ENCODE measurements around the gene IFRD2. TPM values are rescaled to one million over a fixed set of nuclear protein-coding genes. Genes with fewer than 3 reads are reported as not detected.
A peak's percentile ranks its signal among the peaks of the same experiment; 100 is the strongest.

The IFRD2 gene
- total and polyA plus RNA-seq, 4 donors, result 15.0 to 40.3 (median 32.5) TPM

DNA sequence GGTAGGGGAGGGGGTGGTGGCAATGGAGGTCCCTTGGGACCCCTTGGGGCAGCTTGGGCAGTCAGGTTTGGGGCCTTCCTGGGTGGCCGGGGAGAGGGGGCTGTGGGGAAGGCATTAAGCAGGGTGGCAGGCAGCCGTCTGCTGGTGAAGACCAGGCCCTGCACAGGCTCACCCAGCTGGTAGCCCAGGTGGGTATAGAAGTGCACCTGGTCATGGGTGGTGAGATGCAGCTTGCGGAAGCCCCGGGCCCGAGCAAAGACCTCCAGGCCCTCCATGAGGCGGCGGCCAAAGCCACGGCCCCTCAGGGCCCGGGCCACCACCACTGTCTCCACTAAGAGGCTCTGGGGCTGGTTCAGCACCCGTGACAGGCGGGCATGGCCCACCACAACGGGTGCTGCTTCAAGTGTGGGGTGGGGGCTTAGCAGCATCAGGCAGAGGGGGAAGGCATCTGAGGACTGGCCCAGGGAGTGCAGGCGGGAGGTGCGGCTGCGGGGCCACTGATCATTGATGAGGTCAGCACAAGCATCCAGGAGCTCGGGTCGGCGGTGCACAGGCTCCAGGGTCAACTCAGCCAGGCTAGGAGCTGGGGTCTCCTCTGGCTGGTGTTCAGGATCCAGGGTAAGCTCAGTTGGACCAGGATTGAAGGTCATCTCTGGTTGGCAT, 4.6 kb upstream of the IFRD2 start:
- 97% methylated on average over 18 of the region's 18 CpGs for WGBS (ENCODE audit: insufficient coverage)
- H3K4me3 ChIP-seq (ENCODE audit: low read depth, low read length), result no peak overlapping the region
- H3K9me3 ChIP-seq (ENCODE audit: control insufficient read depth, insufficient read depth, low read length), result no peaks in the 10 kb centered on the region
- no peak for DNase-seq (ENCODE audit: low read depth in 4 of 6, low spot score in 6 of 6)
- H3K27me3 ChIP-seq (ENCODE audit: control insufficient read depth, insufficient read depth, low read length), result no peaks in the 10 kb centered on the region
- peaks cover 32% of the 10 kb centered on the region for H3K36me3 ChIP-seq (ENCODE audit: control insufficient read depth, insufficient read depth, low read length)
- peaks cover 51% of the 10 kb centered on the region for H3K4me1 ChIP-seq (ENCODE audit: control insufficient read depth, insufficient read depth, low read length)
- H3K27ac ChIP-seq (ENCODE audit: low read depth, low read length), result no peak overlapping the region

DNA sequence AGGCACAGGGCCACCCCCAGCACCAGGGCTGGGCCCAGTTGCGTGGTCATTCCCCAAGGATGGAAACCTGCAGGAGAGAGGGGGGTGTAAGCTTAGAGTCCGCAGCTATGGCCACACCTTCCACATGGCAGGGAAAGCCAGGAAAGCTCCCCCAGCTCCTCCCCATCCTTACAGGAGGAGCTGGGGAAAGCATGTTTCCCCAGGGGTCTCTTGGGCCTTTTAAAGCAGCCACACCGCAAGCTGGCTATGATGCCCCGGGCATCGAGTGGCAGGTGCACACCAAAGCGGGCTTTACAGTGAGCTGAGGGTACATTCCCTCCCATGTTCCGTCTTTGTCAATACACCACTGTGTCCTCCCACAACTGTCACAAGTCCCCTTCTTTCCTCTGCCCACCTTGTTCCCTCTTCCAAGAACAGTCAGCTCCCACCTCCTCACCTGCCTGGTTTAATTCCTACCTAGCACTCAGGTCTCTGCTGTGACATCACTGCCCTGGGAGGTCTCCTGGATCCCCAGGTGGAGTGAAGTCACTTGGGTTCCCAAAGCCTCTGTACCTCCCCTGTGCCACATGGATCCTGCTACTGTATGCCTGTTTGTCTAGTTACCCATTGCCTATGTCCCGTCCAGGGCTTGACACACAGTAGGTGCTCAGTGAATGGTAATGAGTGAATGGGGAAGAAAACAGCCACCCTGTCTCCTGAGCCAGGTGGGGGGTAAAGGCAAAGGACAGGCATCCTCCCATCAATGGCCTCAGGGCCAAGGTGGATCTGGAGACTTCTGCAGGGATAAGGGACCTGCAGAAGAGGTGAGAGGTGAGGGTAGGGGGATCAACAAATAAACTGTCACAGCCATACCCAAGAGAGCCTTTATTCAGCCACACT, 3.6 kb upstream of the IFRD2 start:
- WGBS (ENCODE audit: insufficient coverage), result 86% methylated on average over 5 of the region's 8 CpGs
- no peak overlapping the region for H3K4me3 ChIP-seq (ENCODE audit: low read depth, low read length)
- H3K9me3 ChIP-seq (ENCODE audit: control insufficient read depth, insufficient read depth, low read length), result no peaks in the 10 kb centered on the region
- H3K36me3 ChIP-seq (ENCODE audit: control insufficient read depth, insufficient read depth, low read length), result peaks cover 30% of the 10 kb centered on the region
- peaks cover 56% of the 10 kb centered on the region for H3K4me1 ChIP-seq (ENCODE audit: control insufficient read depth, insufficient read depth, low read length)
- H3K27me3 ChIP-seq (ENCODE audit: control insufficient read depth, insufficient read depth, low read length), result no peaks in the 10 kb centered on the region
- H3K27ac ChIP-seq (ENCODE audit: low read depth, low read length), result no peak overlapping the region
- no peak for DNase-seq (ENCODE audit: low read depth in 4 of 6, low spot score in 6 of 6)

DNA sequence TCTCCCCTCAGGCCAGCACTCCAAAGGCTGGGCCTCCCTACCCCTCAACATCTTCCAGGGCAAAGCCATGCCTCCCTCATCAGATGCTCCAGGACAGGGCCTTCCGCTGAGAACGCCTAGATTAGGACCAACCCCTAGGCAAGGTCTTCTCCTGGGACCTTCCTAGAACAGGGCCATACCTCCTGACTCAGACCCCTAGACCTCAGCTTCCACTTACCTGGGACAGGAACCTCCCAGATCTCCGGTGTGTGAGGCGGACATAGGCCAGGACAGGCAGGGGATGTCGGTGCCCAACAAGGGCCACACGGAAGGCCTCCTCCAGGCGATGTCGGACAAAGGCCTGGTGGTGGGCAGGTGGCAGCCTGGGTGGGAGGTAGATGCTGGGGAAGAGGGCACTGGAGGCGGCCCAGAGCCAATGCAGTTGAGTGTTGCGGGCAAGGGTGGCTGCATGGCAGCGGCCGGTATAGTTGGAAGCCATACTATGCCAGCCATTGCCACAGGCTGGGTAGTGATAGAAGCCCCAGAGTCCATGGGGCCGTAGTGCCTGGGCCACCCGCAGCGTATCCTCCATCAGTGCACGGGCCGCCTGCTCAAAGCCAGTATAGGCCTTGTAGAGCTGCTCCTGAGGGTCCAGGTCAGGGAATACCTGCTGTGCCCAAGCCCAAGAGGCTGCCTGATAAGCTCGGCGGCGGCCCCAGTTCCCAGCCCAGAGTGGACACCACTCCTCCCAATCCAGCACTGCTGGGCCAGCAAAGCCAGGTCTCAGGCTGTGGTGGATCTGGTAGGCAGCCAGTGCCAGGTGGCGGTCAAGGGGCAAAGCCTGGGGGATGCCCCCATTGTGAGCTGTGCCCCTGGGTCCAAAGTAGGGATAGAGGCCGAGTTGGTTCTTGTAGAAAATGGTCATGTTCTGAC, 2.5 kb upstream of the IFRD2 start:
- H3K9me3 ChIP-seq (ENCODE audit: control insufficient read depth, insufficient read depth, low read length), result no peaks in the 10 kb centered on the region
- no peak overlapping the region for H3K4me3 ChIP-seq (ENCODE audit: low read depth, low read length)
- H3K36me3 ChIP-seq (ENCODE audit: control insufficient read depth, insufficient read depth, low read length), result peaks cover 36% of the 10 kb centered on the region
- 89% methylated on average over 22 of the region's 22 CpGs for WGBS (ENCODE audit: insufficient coverage)
- no peaks in the 10 kb centered on the region for H3K27me3 ChIP-seq (ENCODE audit: control insufficient read depth, insufficient read depth, low read length)
- peaks cover 51% of the 10 kb centered on the region for H3K4me1 ChIP-seq (ENCODE audit: control insufficient read depth, insufficient read depth, low read length)
- no peak for DNase-seq (ENCODE audit: low read depth in 4 of 6, low spot score in 6 of 6)
- H3K27ac ChIP-seq (ENCODE audit: low read depth, low read length), result no peak overlapping the region

DNA sequence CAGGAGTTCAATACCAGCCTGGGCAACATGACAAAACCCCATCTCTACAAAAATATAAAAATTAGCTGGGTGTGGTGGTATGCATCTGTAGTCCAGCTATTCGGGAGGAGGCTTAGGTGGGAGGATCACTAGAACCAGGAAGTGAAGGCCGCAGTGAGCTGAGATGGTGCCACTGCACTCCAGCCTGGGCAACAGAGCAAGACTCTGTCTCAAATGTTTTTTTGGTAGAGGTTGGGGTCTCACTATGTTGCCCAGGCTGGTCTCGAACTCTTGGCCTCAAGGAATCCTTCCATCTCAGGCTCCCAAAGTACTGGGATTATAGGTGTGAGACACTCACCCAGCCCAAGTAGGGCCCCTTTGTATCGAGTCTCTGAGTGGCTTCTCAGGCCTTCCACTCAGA, 1.9 kb upstream of the IFRD2 start:
- Histone ChIP-seq H3K4me1 (ENCODE audit: control insufficient read depth, insufficient read depth, low read length) (peaks cover 48% of the 10 kb centered on the region), H3K27me3 (ENCODE audit: control insufficient read depth, insufficient read depth, low read length) (no peaks in the 10 kb centered on the region), H3K9me3 (ENCODE audit: control insufficient read depth, insufficient read depth, low read length) (no peaks in the 10 kb centered on the region), H3K36me3 (ENCODE audit: control insufficient read depth, insufficient read depth, low read length) (peaks cover 43% of the 10 kb centered on the region), H3K4me3 (ENCODE audit: low read depth, low read length) (no peak overlapping the region), H3K27ac (ENCODE audit: low read depth, low read length) (no peak overlapping the region)
- DNase-seq (ENCODE audit: low read depth in 4 of 6, low spot score in 6 of 6), result no peak
- WGBS (ENCODE audit: insufficient coverage), result 95% methylated on average over 3 of the region's 4 CpGs

DNA sequence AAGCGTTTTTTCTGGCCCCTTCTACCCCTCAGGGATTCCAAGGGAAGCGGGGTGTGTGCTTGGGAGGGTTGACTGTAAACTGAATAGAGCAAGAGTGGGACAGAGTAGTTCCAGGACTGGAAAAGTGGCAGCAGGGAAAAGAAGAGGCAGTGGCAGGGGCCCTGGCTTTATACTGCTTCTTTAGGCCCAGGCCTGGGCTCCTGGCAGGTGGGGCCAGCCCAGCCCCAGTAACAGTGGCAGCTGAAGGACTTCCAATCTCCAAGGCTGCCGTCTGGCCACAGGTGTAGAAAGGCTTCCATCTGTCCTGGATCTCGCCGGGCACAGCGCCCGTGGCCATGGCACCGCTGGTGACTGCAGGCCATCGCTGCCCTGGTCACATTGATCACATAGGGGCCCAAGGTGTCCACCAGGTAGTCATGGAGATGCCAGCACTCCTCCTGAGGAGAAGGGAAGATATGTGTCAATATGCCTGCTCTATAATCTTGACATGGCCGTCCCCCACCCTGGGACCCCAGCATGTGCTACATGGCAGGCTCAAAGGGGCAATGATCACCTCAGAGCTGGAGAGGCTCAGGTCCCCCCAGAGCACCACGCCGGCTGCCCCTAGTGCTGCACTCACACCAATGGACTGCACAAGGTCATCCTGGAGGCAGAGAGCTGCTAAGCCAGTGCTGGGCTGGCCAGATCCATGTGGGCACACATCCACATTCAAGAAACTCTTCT, 1.0 kb upstream of the IFRD2 start:
- WGBS (ENCODE audit: insufficient coverage), result 87% methylated on average over 12 of the region's 12 CpGs
- no peak overlapping the region for H3K4me3 ChIP-seq (ENCODE audit: low read depth, low read length)
- H3K27ac ChIP-seq (ENCODE audit: low read depth, low read length), result peak overlapping the region; percentile 87
- H3K27me3 ChIP-seq (ENCODE audit: control insufficient read depth, insufficient read depth, low read length), result no peaks in the 10 kb centered on the region
- H3K9me3 ChIP-seq (ENCODE audit: control insufficient read depth, insufficient read depth, low read length), result no peaks in the 10 kb centered on the region
- no peak for DNase-seq (ENCODE audit: low read depth in 4 of 6, low spot score in 6 of 6)
- H3K36me3 ChIP-seq (ENCODE audit: control insufficient read depth, insufficient read depth, low read length), result peaks cover 51% of the 10 kb centered on the region
- H3K4me1 ChIP-seq (ENCODE audit: control insufficient read depth, insufficient read depth, low read length), result peaks cover 39% of the 10 kb centered on the region

DNA sequence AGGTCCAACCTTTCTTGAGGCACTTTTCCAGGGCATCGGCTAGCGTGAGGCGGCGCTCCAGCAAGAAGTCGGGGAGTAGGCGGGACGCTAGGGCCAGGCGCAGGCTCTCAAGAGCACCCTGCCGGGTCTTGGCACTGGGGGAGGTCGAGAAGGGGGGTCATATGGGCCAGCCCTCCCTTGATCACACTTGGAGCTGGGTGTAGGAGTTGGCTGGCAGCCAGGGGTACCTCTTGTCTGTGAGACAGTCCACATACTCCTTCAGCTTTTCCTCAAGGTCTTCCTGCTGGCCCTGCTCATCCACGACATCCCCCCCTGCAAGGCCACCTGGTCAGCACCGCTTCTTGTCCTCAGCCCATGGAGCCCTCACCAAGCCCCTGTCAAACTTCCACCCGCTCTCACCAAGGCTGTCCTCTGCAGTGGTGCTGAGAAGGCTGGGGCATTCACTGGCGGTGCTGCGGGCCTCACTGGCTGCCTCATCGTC, 2.0 kb downstream of the IFRD2 start:
- no peaks in the 10 kb centered on the region for H3K9me3 ChIP-seq (ENCODE audit: control insufficient read depth, insufficient read depth, low read length)
- peaks cover 29% of the 10 kb centered on the region for H3K4me1 ChIP-seq (ENCODE audit: control insufficient read depth, insufficient read depth, low read length)
- H3K4me3 ChIP-seq (ENCODE audit: low read depth, low read length), result no peak overlapping the region
- WGBS (ENCODE audit: insufficient coverage), result 97% methylated on average over 6 of the region's 16 CpGs
- H3K27ac ChIP-seq (ENCODE audit: low read depth, low read length), result no peak overlapping the region
- DNase-seq (ENCODE audit: low read depth in 4 of 6, low spot score in 6 of 6), result no peak
- peaks cover 53% of the 10 kb centered on the region for H3K36me3 ChIP-seq (ENCODE audit: control insufficient read depth, insufficient read depth, low read length)
- no peaks in the 10 kb centered on the region for H3K27me3 ChIP-seq (ENCODE audit: control insufficient read depth, insufficient read depth, low read length)

DNA sequence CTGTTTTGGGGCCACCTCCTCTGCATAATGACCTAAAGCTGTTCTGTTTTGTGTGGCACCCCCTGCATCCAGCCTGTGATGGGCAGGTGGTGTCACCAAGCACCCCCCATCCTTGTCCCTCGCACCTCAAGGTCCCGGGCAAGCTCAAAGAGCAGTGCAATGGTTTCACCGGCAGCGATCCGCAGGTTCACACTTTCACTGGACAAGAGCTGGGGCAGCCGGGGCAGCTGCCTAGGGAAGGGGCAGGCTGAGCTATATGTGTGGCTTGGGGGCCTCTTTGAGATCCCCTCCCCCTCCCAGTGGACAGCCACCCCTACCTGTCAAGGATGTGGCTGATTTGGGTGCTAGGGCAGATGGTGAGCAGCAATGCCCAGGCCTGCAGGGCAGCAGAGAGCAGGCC, 3.1 kb downstream of the IFRD2 start:
- H3K27ac ChIP-seq (ENCODE audit: low read depth, low read length), result no peak overlapping the region
- WGBS (ENCODE audit: insufficient coverage), result 90% methylated on average over 2 of the region's 6 CpGs
- peaks cover 47% of the 10 kb centered on the region for H3K36me3 ChIP-seq (ENCODE audit: control insufficient read depth, insufficient read depth, low read length)
- H3K27me3 ChIP-seq (ENCODE audit: control insufficient read depth, insufficient read depth, low read length), result no peaks in the 10 kb centered on the region
- H3K4me3 ChIP-seq (ENCODE audit: low read depth, low read length), result no peak overlapping the region
- no peaks in the 10 kb centered on the region for H3K9me3 ChIP-seq (ENCODE audit: control insufficient read depth, insufficient read depth, low read length)
- H3K4me1 ChIP-seq (ENCODE audit: control insufficient read depth, insufficient read depth, low read length), result peaks cover 29% of the 10 kb centered on the region
- DNase-seq (ENCODE audit: low read depth in 4 of 6, low spot score in 6 of 6), result no peak

DNA sequence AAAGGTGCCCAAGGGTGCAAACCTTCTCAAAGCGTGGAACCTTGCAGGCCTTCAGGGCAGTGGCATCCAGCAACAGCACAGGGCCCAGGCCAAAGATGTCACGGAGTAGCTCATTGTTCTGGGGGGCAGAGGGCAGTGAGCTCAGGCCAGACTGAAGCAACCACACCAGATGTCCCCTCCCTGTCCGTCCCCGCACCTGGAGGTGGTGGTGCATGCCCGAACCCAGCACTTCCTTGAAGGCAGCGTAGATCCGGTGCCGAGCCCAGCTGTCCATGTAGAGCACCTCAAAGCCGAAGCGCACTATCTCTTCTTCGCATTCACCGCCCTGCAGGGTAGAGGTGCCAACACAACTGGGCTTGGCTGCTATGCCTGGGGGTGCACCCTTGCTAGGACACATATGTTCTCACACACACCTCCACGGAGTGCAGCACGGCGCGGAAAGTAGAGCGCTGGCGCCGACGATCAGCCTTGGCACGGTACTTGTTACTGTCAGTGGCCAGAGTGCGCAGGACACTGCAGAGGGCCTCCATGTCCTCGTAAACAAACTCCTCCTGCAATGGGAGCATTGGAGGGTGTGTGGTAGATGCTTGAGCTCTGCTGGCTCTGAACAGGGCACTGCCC, 3.7 kb downstream of the IFRD2 start:
- H3K4me1 ChIP-seq (ENCODE audit: control insufficient read depth, insufficient read depth, low read length), result peaks cover 28% of the 10 kb centered on the region
- 96% methylated on average over 22 of the region's 23 CpGs for WGBS (ENCODE audit: insufficient coverage)
- H3K27ac ChIP-seq (ENCODE audit: low read depth, low read length), result no peak overlapping the region
- H3K9me3 ChIP-seq (ENCODE audit: control insufficient read depth, insufficient read depth, low read length), result no peaks in the 10 kb centered on the region
- H3K27me3 ChIP-seq (ENCODE audit: control insufficient read depth, insufficient read depth, low read length), result no peaks in the 10 kb centered on the region
- peaks cover 47% of the 10 kb centered on the region for H3K36me3 ChIP-seq (ENCODE audit: control insufficient read depth, insufficient read depth, low read length)
- no peak for DNase-seq (ENCODE audit: low read depth in 4 of 6, low spot score in 6 of 6)
- H3K4me3 ChIP-seq (ENCODE audit: low read depth, low read length), result no peak overlapping the region
